HUES48 (cell line): ENCODE results near the gene UBE2N.
"Not testable (repeated sequence)": the region's sequence is repeated elsewhere in the genome, so short reads cannot be mapped to it uniquely, and the experiment has no call there.

Experiments
- H3K27ac ChIP-seq: one replicate; pipeline ENCODE4 v1.7.0; 2013; ENCODE audit warnings: low read depth, low read length, inconsistent platforms
- H3K27me3 ChIP-seq: 2 replicates; pipeline ENCODE4 v1.6.1; 2013; ENCODE audit warnings: mild to moderate bottlenecking, low read length; ENCODE audit not compliant: control insufficient read depth, insufficient read depth
- H3K36me3 ChIP-seq: 2 replicates; pipeline ENCODE4 v1.6.1; 2013; ENCODE audit warnings: low read length; ENCODE audit not compliant: control insufficient read depth, insufficient read depth
- H3K4me1 ChIP-seq: 2 replicates; pipeline ENCODE4 v1.6.1; 2013; ENCODE audit warnings: mild to moderate bottlenecking, low read length; ENCODE audit not compliant: control insufficient read depth, insufficient read depth
- H3K4me3 ChIP-seq: 2 replicates; pipeline ENCODE4 v1.5.1; 2013; ENCODE audit warnings: mild to moderate bottlenecking, low read depth, low read length
- H3K9ac ChIP-seq: 2 replicates; pipeline ENCODE4 v1.6.1; 2013; ENCODE audit warnings: mild to moderate bottlenecking, low read depth, low read length, moderate library complexity
- H3K9me3 ChIP-seq: 2 replicates; pipeline ENCODE4 v1.6.1; 2013; ENCODE audit warnings: low read length; ENCODE audit not compliant: control insufficient read depth, insufficient read depth

The UBE2N gene

GRCh38 chr12:93408813-93409212, 32.9 kb downstream of the UBE2N start:
- no peak overlapping the region for H3K4me3 ChIP-seq
- H3K36me3 ChIP-seq, result peaks cover 40% of the 10 kb centered on the region
- H3K27me3 ChIP-seq, result no peaks in the 10 kb centered on the region
- H3K27ac ChIP-seq, result no peak overlapping the region
- no peak overlapping the region for H3K9ac ChIP-seq
- H3K4me1 ChIP-seq, result no peaks in the 10 kb centered on the region; the same call in 1 of the 2 replicates
- H3K9me3 ChIP-seq, result no peaks in the 10 kb centered on the region

GRCh38 chr12:93407963-93408283, 33.8 kb downstream of the UBE2N start:
- peaks cover 40% of the 10 kb centered on the region for H3K36me3 ChIP-seq
- H3K4me3 ChIP-seq, result no peak overlapping the region
- H3K9ac ChIP-seq, result no peak overlapping the region
- H3K9me3 ChIP-seq, result no peaks in the 10 kb centered on the region
- no peak overlapping the region for H3K27ac ChIP-seq
- H3K27me3 ChIP-seq, result no peaks in the 10 kb centered on the region
- H3K4me1 ChIP-seq, result no peaks in the 10 kb centered on the region

DNA sequence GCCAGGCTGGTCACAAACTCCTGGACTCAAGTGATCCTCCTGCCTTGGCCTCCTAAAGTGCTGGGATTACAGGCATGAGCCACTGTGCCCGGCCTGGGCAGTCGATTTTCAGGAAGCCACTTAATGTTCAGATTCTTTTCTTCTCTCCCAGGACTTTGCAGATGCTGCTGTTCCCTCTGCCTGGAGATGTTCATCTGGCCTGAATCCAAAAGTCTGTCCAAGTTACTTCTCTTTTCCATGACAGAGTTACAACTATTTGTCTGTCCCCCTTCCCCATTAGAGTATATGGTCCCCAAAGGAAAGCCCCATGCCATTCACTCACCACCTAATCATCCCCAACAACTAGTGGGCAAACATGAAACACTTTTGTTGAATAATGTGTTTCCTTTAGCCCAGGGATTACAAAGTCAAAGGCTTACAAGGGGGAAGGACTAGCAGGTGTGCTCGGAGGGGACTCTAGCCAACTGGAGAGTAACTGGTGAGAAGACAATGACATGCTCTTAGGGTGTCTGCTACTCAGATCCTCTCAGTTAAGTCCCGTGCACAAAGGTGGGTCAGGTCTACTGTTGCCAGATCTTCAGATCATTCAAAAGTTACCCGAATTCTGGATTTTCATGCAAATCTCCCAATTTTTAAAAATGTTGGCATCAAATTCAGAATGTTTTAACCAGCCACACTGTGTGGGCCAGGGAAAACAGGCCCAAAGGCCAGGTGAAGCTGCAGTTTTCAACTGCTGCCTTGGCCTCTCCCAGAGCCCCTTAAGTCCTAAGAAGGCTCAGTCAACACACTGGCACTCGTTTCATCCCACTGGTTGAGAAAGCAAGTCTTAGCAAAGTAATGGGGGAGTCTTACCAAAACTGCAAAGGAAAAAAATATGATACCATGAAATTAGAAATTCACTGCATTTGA, 34.4 kb downstream of the UBE2N start:
- Histone ChIP-seq H3K4me3 (no peak overlapping the region), H3K27me3 (no peaks in the 10 kb centered on the region), H3K9me3 (no peaks in the 10 kb centered on the region), H3K4me1 (no peaks in the 10 kb centered on the region), H3K9ac (no peak overlapping the region), H3K36me3 (peaks cover 44% of the 10 kb centered on the region), H3K27ac (no peak overlapping the region)

DNA sequence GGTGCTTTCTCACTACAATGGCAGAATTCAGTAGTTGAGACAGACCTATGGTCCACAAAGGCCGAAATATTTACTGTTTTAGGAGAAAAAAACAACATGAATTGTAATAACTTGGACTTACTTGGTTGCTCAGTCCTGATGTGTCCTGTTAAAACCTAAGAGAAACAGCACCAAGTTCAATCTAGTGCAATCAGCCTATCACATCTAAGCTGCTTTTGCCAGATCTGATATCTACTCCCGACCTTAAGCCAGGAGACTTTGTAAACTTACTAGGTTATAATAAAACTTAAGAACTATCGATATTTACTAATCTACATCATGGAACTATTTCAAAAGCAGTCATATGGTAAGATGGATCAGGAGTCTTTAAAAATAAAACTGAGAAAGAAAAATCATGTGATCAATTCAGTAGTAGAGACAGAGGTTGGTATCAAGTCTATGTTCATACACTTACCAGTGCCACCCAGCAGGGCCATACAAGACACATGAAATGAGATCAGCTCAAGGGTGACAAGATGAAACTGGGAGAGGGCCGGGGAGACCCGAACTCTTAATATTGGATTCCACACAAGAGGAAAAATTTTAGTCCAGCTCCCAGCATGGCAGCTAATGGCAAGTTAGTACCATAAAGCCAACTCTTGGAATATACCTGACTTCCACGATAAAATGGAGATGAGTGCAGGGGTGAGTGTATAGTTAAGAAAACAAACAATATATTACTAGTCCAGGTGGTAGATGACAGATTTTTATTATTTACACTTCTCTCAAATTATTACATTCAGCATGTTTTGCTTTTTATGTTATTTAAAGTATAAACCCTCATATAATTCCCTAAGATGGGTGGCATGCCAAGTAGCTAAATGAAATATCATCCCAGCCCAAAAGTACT, 36.5 kb downstream of the UBE2N start:
- Histone ChIP-seq H3K27me3 (no peaks in the 10 kb centered on the region), H3K4me3 (no peak overlapping the region), H3K9me3 (no peaks in the 10 kb centered on the region), H3K27ac (no peak overlapping the region), H3K4me1 (no peaks in the 10 kb centered on the region), H3K36me3 (peaks cover 38% of the 10 kb centered on the region), H3K9ac (no peak overlapping the region)

- Histone ChIP-seq H3K27me3 (no peaks in the 10 kb centered on the region), H3K27ac (no peak overlapping the region), H3K9me3 (no peaks in the 10 kb centered on the region), H3K9ac (no peak overlapping the region), H3K4me3 (no peak overlapping the region), H3K36me3 (peaks cover 29% of the 10 kb centered on the region), H3K4me1 (no peaks in the 10 kb centered on the region)
These were observed 37.6 kb downstream of the UBE2N start for GRCh38 chr12:93403988-93404803.

GRCh38 chr12:93402333-93403311, 39.1 kb downstream of the UBE2N start:
- no peaks in the 10 kb centered on the region for H3K27me3 ChIP-seq
- no peak overlapping the region for H3K27ac ChIP-seq
- H3K9ac ChIP-seq, result no peak overlapping the region
- H3K36me3 ChIP-seq, result peaks cover 28% of the 10 kb centered on the region
- H3K4me1 ChIP-seq, result no peaks in the 10 kb centered on the region
- no peak overlapping the region for H3K4me3 ChIP-seq
- no peaks in the 10 kb centered on the region for H3K9me3 ChIP-seq

- not testable (repeated sequence) for H3K4me3 ChIP-seq, H3K9me3 ChIP-seq, H3K27ac ChIP-seq, H3K9ac ChIP-seq, H3K27me3 ChIP-seq, H3K4me1 ChIP-seq
- H3K36me3 ChIP-seq, result peaks cover 43% of the 10 kb centered on the region
These were observed 42.4 kb downstream of the UBE2N start for GRCh38 chr12:93399183-93399863.

DNA sequence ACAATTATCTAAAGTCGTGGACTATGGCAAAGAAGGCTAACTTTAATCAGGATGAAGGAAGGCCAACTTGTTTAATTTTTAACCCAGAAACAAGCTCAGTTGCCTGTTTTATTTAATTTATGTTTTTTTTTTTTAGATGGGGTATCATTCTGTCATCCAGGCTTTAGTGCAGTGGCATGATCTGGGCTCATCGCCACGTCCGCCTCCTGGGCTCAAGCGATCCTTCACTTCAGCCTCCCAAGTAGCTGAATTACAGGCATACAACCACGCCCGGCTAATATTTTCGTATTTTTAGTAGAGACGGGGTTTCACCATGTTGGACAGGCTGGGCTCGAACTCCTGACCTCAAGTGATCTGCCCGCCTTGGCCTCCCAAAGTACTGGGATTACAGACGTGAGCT, 44.3 kb downstream of the UBE2N start:
- Histone ChIP-seq H3K9ac (no peak overlapping the region), H3K27ac (no peak overlapping the region), H3K27me3 (no peaks in the 10 kb centered on the region), H3K9me3 (no peaks in the 10 kb centered on the region), H3K36me3 (peaks cover 40% of the 10 kb centered on the region), H3K4me1 (no peaks in the 10 kb centered on the region), H3K4me3 (no peak overlapping the region)

DNA sequence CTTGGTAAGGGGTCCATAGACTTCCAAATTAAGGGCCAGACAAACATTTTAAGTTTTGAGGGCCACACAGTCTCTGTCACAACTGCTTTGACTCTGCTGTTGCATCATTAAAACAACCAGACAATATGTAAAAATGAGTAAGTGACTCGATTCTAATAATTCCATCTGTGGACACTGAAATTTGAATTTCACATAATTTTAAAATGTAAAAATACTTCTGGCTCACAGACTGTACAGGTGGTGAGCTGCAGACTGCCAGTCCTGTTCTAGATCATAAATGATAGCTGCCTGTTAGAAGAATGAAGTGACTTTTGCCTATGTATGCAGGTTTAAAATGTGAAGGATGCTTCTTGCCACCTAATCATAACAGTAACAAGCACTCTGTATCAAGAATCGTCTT, 48.3 kb downstream of the UBE2N start:
- H3K27me3 ChIP-seq, result no peaks in the 10 kb centered on the region
- no peak overlapping the region for H3K9ac ChIP-seq
- H3K36me3 ChIP-seq, result peaks cover 34% of the 10 kb centered on the region
- no peaks in the 10 kb centered on the region for H3K9me3 ChIP-seq
- no peak overlapping the region for H3K4me3 ChIP-seq
- no peak overlapping the region for H3K27ac ChIP-seq
- no peaks in the 10 kb centered on the region for H3K4me1 ChIP-seq
